ENCODE results near the gene ROR2.

Gene ROR2

GRCh38 chr9:91899219-91899563, 50.8 kb downstream of the ROR2 start:
- DNase-seq, result no peak

- DNase-seq, result no peak
These were observed 51.4 kb downstream of the ROR2 start for GRCh38 chr9:91898451-91899218.

- no peak for DNase-seq
These were observed 52.8 kb downstream of the ROR2 start for GRCh38 chr9:91897201-91897600.

DNA sequence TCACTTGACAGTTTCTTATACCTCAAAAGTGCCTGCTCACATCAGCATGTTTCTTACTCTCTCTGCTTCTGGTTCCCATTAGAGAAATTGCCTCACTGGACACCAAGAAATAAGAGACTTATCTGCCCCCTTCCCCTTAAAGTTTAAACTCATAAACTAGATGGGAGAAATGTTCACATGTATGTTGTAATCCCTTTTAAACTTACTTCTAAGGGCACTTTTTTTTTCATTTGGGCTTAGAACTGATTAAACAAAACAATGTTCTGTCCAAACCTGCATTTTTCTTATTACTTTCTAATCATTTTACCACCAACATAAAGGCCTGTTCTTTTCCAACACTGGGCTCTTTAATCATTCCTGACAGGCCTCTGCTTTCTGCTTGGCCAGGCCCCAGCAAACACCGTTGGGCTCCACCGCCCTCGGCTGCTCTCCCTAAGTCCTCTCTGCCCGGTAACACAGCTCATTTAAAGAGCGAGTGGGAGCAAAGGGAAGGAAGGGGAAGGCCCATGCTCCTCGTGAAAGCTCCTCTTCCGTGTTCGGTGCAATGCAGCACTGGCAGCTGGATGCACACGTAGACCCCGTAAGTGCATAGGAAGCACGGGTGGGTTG, 53.4 kb downstream of the ROR2 start:
- no peak for DNase-seq

- no peak for DNase-seq
These were observed 53.9 kb downstream of the ROR2 start for GRCh38 chr9:91896097-91896496.

DNA sequence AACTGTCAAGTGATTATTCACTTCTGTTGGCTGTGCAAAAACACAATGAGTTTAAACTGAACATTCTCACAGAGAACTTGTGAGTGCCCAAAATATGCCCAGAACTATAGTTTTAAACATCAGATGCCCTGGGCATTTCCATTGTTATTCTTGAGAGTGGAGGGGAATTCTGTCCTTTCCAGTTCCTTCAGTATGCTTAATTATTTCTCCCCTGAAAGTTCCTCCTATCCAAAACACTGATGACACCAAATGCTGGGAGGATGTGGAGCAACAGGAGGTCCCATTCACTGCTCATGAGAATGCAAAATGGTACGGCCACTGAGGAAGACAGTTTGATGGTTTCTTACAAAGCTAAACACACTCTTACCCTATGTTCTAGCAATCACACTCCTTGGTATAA, 55.5 kb downstream of the ROR2 start:
- no peak for DNase-seq

DNA sequence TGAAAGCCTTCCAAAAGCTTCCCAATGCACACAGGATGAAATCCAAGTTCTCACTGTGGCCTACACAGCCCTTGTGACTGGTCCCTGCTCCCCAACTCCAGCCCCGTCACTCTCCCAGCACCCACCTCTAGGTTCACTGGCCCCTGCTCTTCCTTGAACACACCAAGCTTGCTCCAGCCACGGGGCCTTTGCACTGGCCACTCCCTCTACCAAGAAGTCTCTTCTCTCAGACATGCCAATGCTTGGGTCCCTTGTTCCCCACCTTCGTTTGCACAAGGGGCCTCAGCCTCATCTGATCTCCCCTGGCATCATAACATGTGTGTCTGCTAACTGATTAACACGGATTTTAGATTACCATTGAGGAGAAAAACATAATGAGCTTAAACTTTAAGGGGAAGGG, 56.0 kb downstream of the ROR2 start:
- no peak for DNase-seq

GRCh38 chr9:91891915-91892314, 58.1 kb downstream of the ROR2 start:
- DNase-seq, result no peak

- DNase-seq, result no peak
These were observed 59.4 kb downstream of the ROR2 start for GRCh38 chr9:91890662-91891061.

DNA sequence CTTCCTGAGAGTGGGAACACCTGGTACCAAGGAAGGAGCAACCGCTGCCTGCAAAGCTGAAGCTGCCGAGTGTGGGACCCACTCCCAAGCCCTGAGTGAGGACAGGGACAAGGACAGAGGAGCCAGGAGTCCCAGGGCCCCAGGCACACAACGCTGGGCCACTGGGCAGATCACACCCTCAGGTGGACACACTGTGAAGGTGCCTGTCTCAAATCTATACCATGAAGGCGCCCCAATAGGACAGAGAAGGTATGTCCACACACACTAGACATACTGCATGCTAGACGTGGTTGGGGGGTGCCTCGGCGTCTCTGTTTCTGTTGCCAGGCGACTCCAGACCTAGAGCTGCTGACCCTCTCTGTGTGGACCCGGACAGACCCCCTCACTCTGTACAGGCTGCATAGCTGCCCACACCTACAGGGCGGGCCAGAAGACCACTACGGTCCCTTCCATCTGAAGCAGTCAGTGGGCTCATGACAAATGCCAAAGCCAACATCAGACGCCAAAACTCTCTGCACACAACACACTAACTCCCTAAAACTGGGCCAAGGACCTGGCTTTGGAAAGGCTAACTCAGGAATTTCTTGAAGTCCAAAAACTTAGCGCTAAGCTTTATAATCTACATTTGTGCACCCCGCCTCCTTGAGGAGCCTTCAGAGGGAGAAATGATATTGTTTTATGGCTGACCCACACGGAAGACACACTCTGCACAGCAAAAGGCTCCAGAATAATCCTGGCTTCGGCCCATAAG, 60.7 kb downstream of the ROR2 start:
- no peak for DNase-seq

- DNase-seq, result no peak
These were observed 63.5 kb downstream of the ROR2 start for GRCh38 chr9:91886414-91887076.

DNA sequence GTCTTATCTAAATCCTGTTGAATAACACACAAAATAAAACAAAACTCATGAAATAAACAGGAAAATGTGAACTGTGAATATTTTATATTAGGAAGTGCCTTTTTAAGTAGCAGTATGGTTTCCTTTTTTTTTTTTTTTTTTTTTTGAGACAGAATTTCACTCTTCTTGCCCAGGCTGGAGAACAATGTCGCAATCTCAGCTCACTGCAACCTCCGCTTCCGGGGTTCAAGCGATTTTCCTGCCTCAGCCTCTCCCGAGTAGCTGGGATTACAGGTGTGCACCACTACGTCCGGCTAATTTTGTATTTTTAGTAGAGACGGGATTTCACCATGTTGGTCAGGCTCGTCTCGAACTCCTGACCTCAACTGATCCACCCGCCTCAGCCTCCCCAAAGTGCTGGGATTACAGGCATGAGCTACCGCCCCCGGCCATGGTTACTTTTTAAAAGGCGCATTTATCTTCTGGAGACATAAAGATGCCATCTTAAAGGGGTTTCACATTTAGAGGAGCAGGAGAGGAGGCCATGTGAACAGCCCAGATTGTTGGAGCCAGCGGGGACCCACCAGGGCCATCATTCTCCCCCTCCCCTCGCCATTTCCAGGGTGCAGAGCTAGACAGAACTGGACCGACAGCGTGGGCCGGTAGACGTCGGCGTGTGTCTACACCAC, 64.1 kb downstream of the ROR2 start:
- DNase-seq, result no peak

DNA sequence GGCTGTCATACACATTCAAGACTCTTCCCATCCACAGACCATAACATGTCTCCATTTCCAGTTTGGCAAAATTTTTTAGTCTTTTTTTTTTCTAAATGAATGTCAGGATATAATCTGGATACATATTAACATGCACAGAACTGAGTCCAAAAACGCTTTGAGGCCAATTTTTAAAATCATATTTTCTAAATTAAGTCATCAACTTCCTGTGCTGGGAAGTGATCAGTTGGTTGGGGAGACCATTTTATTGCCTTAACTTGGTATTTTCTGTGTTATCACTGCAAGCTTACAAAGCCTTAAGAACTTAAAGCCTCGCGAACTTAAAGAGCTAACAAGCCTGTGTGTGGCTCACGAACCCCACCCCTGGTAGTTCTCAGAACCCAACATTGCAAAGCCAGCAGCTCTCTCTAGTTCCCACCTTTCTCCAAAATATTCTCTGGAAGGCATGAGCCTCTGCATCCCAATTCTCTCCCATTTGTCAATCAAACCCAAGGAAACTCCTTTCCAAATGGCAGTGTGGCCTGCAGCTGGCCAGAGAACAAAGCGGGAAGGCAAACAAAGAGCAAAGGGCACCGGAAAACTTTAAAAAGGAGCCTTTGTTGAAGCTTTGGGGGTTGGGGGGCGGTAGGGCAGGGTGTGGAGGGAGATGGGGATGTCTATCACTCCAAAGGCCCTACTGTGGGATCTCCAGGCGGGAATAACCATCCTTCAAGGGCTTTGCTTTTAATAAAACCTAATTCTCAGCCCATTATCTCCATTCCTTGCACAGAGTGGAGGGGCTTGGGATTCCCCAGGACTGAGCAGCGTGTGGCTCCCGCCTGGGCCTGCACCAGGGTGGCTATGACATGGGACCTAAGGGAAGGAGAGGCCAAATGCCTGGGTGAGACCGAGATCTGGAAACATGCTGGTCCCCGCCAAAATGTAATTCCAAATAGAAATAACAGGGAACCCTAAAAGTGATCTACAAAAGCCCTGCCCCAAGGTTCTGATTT, 65.0 kb downstream of the ROR2 start:
- no peak for DNase-seq

DNA sequence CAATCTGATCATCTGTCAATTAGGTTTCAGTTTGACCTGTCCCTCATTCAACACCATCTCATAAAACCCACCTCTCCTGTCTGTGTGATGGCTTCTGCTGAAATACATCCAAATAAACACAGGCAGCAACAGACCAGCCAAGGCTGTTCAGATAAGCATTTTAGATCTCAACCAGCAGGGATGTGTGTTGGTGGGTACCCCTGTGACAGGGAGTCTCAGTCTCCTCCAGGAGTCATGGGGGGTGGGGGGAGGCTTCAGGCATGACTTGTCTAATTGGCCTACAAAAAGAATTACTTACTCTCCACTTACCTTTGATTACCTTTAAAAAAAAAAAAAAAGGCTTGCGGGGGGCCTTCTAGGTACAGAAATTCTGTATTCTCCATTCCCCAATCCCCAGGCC, 65.9 kb downstream of the ROR2 start:
- DNase-seq, result no peak

GRCh38 chr9:91883503-91883902, 66.5 kb downstream of the ROR2 start:
- DNase-seq, result no peak

DNA sequence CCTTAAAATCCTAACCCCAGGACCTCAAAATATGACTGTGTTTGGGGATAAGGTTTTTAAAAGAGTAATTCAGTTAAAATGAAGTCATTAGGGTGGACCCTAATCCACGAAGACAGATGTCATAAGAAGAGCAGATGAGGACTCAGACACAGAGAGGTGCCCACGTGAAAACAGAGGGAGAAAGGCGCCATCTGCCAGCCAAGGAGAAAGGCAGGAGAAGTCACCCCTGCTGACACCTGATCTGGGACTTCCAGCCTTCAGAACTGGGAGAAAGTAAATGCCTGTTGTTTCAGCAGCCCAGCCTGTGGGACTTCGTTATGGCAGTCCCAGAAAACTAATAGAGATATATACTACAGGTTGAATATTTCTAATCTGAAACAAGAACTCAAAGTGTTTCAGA, 67.4 kb downstream of the ROR2 start:
- no peak for DNase-seq

GRCh38 chr9:91880378-91880972, 69.6 kb downstream of the ROR2 start:
- DNase-seq, result no peak

DNA sequence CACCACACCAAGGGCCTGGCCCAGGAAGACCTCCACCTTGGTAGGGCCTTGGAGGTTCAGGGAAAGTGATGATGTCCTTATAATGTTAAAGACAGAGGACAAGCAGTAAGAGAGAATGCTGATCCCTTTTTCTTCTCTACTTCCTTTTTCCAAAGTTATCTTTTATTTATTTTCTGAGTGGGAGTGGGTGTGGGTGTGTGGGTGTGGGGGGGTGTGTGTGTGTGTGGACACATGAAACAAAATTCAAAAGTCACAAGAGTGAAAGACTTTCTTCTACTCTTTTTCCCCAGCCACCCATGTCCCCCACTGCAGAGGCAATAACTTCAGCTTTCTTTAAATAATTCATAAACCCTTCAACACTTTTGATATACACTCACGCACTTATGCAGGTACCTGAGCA, 70.8 kb downstream of the ROR2 start:
- DNase-seq, result no peak

GRCh38 chr9:91873637-91874051, 76.4 kb downstream of the ROR2 start:
- DNase-seq, result no peak

DNA sequence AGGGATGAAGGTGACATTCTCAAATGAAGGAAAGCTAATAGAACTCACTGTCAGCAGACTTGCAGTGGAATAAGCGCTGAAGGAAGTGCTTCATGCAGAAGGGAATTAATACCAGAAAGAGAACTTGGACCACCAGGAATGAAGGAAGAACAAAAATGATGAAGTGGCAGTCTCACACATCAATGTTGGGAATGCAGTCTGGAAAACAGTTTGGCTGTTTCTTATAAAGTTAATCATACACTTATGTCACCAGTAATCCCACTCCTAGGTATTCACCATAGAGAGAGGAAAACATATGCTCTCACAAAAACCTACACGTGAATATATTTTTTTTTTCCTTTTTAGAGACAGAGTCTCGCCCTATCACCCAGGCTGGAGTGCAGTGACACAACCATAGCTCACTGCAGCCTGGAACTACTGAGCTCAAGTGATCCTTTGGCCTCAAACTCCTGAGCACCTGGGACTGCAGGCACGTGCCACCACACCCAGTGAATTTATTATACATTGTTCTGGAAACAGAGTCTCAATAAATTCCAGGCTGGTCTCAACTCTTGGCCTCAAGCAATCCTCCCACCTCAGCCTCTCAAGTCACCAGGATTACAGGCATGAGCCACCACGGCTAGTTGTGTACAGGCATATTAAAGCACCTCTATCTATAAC, 81.2 kb downstream of the ROR2 start:
- no peak for DNase-seq

- DNase-seq, result no peak
These were observed 82.3 kb downstream of the ROR2 start for GRCh38 chr9:91867740-91868139.
